H1 (cell line): ENCODE data around the gene TMEM150B. TPM values are rescaled to one million over a fixed set of nuclear protein-coding genes. Genes with fewer than 3 reads are reported as not detected.

Experiments
- SP2 ChIP-seq: IDR thresholded peaks from 2 replicates; pipeline ENCODE4 v1.6.1; 2012; ENCODE audit warnings: mild to moderate bottlenecking, low read length, inconsistent platforms
- SP4 ChIP-seq: IDR thresholded peaks from 2 replicates; pipeline ENCODE4 v1.6.1; 2012; ENCODE audit warnings: low read length, inconsistent platforms
- polyA plus RNA-seq, 7 experiments: library from polyadenylated mRNA; depleted of rRNA in 3 of 7; stranded (reverse) in 5 of 7; unstranded in 2 of 7; fragments of >200 nt in 5 of 7; fragments of 200-250 nt in 2 of 7; gene quantifications; 1 replicate in 5 of 7; 2 replicates in 1 of 7; 4 replicates in 1 of 7; pipeline versions ENCODE4 v1.2.1 to v1.2.3, GENCODE V29; 2011 to 2013; ENCODE audit warnings: missing spikeins in 2 of 7, mixed read lengths in 2 of 7
- total RNA-seq: library from RNA; stranded (reverse); fragmentation: NEBNext Ultra II Directional; extraction: Animal tissue kit (Norgen Biotek cat#: 25700); gene quantifications from 2 replicates; pipeline ENCODE4 v1.2.1, GENCODE V29; 2021

The TMEM150B gene
- total and polyA plus RNA-seq, 2 of the 8 experiments (the other 6 are each of a cell fraction or from before 2014, with no cell fraction given) = 0.41 to 0.91 TPM

- no peak for TF ChIP-seq SP2
- TF ChIP-seq SP4 = no peak
Observed at GRCh38 chr19:55315956-55316525, 9.1 kb downstream of the TMEM150B start (continued).
